BJ (cell line): Measurements from ENCODE around the gene ANKRD53. TPM values are rescaled to one million over a fixed set of nuclear protein-coding genes. Genes with fewer than 3 reads are reported as not detected.
A peak's percentile ranks its signal among the peaks of the same experiment; 100 is the strongest.

ENCODE experiments used
- CTCF ChIA-PET: fragments of 350-600 bp; formaldehyde crosslinking; extraction: SDS; loops from one replicate; lab custom pipeline; 2021; ENCODE audit warnings: antibody characterized with exemption, inconsistent platforms; lab: Yijun Ruan, JAX
- POLR2A ChIA-PET: fragments of 300-600 bp; sonication (Branson Sonifier 250); formaldehyde crosslinking; extraction: SDS; loops from one replicate; lab custom pipeline; 2021; ENCODE audit warnings: antibody characterized with exemption; lab: Charles Lee
- DNase-seq: peaks from one replicate; pipeline ENCODE4 v3.0.0-alpha.2; 2011; ENCODE audit warnings: low read depth
- H3K27me3 ChIP-seq: 2 replicates; pipeline ENCODE4 v1.6.0; 2011; ENCODE audit warnings: low read length; ENCODE audit not compliant: control insufficient read depth, insufficient read depth
- H3K36me3 ChIP-seq: 2 replicates; pipeline ENCODE4 v1.5.1; 2011; ENCODE audit warnings: low read length; ENCODE audit not compliant: control insufficient read depth, insufficient read depth
- H3K4me3 ChIP-seq: 2 replicates; pipeline ENCODE4 v1.5.1; 2011; ENCODE audit warnings: low read depth, mild to moderate bottlenecking, control low read depth, low read length
- polyA plus RNA-seq: library from polyadenylated mRNA; depleted of rRNA; stranded (reverse); fragments of >200 nt; gene quantifications from 2 replicates; pipeline ENCODE4 v1.2.3, GENCODE V29; 2011
- TF ChIP-seq, protein P1 (sequence below): IDR thresholded peaks from 2 replicates; pipeline ENCODE4 v1.5.1; 2011; ENCODE audit warnings: low read depth, mild to moderate bottlenecking, control low read depth, inconsistent platforms, low read length, moderate library complexity; ENCODE audit not compliant: insufficient read depth

Gene ANKRD53
- polyA plus RNA-seq, 1 experiment, result 0.43 TPM

DNA sequence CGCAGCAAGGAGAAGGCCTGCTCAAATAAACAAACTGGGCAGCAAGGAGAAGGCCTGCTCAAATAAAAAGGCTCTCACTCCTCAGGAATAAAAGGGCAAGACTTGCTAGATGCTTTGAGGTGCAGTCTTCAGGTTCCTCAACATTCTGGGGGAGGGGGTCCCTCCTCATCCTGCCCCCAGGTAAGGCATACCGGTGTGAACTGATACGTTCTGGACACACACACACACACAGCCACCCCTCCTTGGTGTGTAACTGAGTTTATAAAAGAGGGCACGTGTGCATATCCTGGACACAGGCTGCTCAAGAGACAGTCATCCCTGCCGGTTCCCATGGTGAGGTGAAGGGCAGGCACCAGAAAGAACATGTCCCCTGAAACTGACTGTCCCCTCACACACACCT is 11.8 kb downstream of the ANKRD53 start:
- POLR2A ChIA-PET, result interaction anchor here (0.6 kb wide), 1 partner anchor 10 kb away, joined by 3 read pairs; no protein-coding TSS in a partner anchor
- TF ChIP-seq, protein P1, sequence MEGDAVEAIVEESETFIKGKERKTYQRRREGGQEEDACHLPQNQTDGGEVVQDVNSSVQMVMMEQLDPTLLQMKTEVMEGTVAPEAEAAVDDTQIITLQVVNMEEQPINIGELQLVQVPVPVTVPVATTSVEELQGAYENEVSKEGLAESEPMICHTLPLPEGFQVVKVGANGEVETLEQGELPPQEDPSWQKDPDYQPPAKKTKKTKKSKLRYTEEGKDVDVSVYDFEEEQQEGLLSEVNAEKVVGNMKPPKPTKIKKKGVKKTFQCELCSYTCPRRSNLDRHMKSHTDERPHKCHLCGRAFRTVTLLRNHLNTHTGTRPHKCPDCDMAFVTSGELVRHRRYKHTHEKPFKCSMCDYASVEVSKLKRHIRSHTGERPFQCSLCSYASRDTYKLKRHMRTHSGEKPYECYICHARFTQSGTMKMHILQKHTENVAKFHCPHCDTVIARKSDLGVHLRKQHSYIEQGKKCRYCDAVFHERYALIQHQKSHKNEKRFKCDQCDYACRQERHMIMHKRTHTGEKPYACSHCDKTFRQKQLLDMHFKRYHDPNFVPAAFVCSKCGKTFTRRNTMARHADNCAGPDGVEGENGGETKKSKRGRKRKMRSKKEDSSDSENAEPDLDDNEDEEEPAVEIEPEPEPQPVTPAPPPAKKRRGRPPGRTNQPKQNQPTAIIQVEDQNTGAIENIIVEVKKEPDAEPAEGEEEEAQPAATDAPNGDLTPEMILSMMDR, result no peak
- CTCF ChIA-PET, result interaction anchor here (1.4 to 2.7 kb wide), 2 partner anchors 12 to 26 kb away, joined by 3 to 12 read pairs; no protein-coding TSS in a partner anchor
- no peak for DNase-seq
- Histone ChIP-seq H3K27me3 (no peaks in the 10 kb centered on the region), H3K36me3 (peaks cover 22% of the 10 kb centered on the region), H3K4me3 (no peak overlapping the region)

DNA sequence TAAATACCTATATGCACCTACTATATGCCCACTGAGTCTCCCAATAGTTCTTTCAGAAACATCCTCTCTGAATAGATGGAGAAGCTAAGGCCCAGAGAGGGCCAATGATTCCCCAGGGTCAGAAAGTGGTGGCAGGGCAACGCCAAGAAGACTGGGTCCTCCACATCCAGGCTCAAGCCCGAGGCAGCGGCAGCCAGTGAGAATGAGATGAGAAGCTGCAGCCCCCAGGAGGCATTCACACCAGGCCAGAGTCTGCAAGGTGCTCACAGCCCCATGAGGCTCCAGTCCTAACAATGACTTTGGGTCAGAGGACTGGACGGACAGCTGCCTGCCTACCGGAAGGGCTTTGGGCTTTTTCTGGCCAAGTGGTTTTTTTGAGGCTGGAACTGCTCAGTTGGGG is 12.7 kb downstream of the ANKRD53 start:
- ChIA-PET CTCF (interaction anchor here (2.7 kb wide), 1 partner anchor 11 kb away, joined by 12 read pairs; no protein-coding TSS in a partner anchor), POLR2A (no interaction called here)
- H3K4me3 ChIP-seq, result no peak overlapping the region
- TF ChIP-seq, protein P1, result no peak
- no peaks in the 10 kb centered on the region for H3K27me3 ChIP-seq
- H3K36me3 ChIP-seq, result peaks cover 21% of the 10 kb centered on the region
- DNase-seq, result no peak

DNA sequence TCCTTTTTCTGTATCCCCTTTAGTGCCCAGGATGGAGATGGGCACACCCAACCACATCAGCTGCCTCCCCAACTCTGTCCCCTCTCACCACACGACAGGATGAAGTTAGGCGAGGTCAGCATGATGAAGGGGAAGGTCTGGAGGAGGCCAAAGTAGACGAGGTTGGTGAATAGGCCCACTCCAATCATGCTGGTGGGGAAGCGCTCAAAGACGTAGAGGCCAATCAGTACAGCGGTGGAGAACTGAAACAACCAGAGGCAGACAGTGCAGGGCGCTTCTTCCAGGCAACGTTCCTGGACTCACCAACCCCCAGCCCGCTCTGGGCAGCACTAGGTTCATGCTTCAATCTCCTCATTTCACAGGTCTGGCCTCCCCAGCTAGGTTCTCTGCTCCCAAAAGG is 13.3 kb downstream of the ANKRD53 start:
- ChIA-PET POLR2A (no interaction called here), CTCF (interaction anchor here (2.7 kb wide), 1 partner anchor 10 kb away, joined by 12 read pairs; no protein-coding TSS in a partner anchor)
- H3K36me3 ChIP-seq, result peaks cover 20% of the 10 kb centered on the region
- no peak overlapping the region for H3K4me3 ChIP-seq
- TF ChIP-seq, protein P1, result no peak
- H3K27me3 ChIP-seq, result no peaks in the 10 kb centered on the region
- no peak for DNase-seq

DNA sequence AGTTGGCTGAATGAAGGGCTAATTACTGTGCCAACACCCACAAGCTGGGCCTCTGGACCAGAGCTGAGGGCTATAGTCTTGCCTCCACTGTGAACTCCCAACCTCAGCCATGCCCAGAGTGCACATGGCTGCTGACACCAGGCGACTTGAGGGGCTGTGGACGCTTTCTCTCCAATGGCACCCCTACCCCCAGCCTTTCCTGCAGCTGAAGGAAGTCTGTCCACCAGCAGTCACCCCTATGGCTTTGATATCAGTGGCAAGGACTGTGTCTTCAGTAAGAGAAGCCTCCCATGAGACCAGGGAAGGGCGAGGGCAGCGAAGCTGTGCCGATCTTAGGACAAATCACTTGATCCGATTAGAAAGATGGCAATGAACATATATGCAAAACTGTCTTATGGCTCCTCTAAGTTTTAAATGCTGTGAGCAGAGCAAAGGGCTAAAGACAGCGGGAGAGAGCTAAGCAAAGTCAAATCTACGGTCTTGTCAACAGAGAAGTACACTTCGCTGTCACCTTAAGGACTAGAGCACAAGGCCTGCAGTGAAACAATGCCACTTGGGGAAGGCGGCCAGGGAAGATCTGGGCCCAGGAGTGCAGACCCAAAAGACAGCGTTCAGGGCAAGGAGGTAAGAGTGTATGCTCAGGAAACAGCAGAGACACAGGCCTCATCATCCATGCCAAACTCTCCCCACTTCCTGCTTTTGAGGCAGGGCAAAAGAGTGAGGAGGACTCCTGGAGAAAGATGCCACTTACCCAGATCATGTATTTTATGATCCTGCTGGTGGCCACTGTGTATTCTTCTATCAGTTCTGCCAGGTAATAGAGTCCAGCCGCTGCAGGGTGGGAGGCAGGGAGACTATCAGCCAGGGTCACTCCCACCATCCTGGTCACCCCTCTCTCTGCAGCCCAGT is 14.8 kb downstream of the ANKRD53 start:
- DNase-seq, result no peak
- ChIA-PET POLR2A (no interaction called here), CTCF (interaction anchor here (1.0 to 2.7 kb wide), 3 partner anchors 9 to 108 kb away, joined by 3 to 12 read pairs (median 12); no protein-coding TSS in a partner anchor)
- no peaks in the 10 kb centered on the region for H3K27me3 ChIP-seq
- H3K4me3 ChIP-seq, result peak overlapping the region; percentile 85
- TF ChIP-seq, protein P1, result no peak
- peaks cover 14% of the 10 kb centered on the region for H3K36me3 ChIP-seq

DNA sequence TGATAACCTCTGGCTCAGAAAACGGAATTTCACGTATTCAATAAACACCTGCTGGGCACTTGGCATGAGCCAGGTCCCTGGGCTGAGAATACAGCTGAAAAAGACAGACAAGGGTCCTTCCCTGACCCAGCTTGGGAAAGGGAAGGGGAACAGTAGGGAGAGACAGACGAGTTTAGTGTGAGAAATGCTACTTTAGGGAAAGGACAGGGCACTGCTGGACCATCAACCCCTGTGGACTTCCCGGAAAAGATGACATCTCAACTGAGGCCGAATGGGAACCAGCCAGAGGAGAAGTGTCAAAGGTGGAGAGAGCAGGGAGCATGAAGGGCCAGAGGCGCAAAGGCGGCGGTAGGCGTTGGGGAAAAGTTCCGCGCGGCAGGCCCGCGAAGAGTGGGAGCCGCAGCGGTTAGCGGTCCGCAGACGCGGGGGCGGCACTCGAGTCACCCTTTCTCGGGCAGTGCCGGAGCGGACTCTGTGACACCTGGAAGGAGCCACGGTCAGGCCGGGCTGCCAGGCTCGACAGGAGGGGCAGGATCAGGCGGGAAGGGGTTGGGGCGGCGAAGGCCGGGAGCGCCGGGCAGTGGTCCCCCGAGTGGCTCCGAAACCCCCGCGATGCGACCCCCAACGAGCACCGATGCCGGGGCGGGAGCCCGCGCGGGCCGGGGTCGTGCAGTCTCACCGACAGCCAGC is 15.7 kb downstream of the ANKRD53 start:
- Histone ChIP-seq H3K36me3 (peaks cover 6% of the 10 kb centered on the region), H3K27me3 (no peaks in the 10 kb centered on the region), H3K4me3 (peak overlapping the region; percentile 85)
- DNase-seq, result no peak
- ChIA-PET POLR2A (no interaction called here), CTCF (interaction anchor here (2.6 kb wide), 1 partner anchor 11 kb away, joined by 12 read pairs; no protein-coding TSS in a partner anchor)
- TF ChIP-seq, protein P1, result no peak
